HG02623 (cell line): ENCODE measurements around the gene CGNL1.

Experiments used
- ATAC-seq: cut with Tn5 transposase; IDR thresholded peaks from one replicate; pipeline ENCODE4 v1.9.1; 2021; ENCODE audit warnings: moderate library complexity; ENCODE audit not compliant: unreplicated experiment

Gene CGNL1

DNA sequence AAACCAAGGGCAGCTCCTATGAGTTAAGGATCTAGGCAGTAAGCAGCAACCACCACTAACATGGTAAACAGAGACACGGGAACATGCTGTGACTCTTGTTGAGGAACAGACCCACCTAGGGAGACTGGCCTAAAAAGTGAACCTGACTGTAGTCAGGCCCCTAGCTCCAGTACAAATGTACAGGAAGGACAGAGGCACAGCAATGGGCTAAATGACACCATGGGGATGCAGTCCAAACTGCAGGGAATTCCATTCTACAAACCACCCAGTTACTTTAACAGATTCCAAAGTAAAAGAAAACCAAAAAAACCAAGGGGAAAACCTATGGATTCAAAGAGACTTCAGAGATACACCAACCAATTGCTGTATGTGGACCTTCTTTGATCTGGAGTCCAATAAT, 28.2 kb upstream of the CGNL1 start:
- ATAC-seq, result no peak

DNA sequence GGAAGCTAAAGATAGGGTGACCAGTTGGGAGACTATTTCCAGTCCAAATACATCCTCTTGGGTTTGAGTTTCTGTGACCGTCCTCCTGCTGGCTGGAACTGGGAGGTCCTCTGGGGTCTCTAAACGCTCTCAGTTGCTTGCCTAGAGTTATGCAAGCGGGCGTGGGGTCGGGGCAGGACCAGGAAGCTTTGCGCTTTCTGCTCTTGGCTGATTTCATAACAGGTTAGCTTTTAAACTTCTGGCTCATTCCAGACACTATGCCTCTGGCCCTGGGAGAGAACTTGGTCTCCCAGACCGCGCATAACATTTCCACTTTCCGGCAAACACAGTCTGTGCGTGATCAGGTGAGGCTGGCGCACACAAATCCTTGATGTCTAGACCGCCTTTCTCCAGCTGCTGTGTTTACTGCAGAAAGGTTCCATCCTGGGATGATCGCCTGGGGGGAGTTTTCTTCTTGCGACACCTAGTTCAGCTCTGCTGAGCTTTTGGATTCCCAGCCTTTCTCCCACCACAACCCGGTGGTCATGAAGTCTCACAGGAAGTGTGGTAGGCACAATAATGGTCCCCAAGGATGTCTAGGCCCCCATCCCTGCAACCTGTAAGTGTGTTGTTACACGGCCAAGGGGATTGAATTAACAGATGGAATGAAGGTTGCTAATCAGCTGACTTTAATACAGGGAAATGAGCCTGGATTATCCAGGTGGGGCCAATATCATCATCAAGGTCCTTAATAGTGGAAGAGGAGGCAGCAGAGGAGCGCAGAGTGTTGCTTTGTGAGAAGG, 23.6 kb upstream of the CGNL1 start:
- ATAC-seq, result no peak

DNA sequence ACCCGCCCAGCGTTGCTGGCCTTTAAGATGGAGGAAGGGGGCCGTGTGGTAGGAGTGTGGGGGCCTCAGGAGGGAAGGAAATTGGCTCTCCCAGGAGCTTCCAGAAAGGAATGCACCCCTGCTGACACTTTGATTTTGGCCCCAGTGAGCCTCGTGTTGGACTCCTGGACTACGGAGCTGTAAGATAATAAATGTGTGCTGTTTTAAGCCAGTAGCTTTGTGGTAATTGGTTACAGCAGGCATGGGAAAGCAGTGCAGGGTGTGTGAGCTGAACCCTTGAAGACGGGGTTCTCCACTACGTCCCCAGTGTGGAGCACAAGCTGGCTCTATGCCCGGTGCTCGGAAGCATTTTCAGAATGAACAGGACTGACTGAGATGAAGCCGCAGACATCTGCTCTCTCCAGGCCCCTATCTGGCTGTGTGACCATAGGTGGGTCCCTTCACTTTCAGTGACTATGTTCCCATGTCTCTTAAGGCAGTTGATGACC, 22.9 kb upstream of the CGNL1 start:
- no peak for ATAC-seq

DNA sequence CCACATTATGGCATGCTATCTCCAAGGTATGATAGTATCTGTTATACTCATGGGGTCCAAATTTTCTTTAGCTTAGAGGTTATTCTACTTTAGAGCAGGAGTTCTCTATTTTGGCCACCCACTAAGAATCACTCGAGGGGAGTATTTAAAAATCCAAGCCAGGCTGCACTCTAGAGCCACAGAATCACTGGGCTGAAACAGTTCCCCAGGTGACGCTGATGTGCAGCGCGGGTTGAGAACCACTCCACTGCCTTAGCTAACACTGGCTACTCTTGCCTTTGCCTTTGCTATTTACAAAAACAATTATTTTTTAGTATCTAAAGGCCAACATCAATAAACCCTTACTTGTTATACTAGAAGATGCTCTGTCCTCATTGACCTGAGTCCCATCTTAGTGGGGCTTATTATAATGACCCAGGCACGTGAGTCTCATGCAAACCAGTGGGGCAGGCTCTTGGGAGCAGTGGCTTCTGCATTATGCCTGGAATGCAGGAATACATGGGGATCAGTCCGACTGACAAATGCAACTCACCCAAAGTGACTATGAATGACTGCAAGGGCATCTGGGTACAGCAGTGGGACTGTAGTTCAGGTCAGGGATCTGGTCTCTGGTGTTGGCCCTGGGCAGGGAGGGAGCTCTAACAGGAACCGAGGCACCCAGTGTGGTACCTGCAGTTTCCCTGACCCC, 21.7 kb upstream of the CGNL1 start:
- no peak for ATAC-seq

DNA sequence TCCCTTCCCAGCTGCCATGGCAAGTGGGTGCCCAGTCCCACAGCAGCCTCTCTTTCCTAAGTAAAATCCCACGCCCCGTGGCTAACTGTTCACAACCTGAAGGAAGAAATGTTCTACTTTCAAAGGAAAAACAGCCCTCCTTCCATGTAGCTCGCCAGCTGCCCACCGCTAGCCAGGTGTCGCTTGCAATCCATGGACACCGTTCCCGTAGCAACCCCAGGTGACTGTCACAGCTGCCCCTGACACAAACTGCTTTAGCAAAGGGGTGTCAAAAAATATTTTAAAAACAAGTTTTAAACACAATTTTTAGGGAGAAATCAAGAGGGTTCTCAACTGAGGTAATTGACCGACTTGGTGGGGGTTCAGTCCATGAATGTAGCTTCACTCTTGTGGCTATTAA, 21.0 kb upstream of the CGNL1 start:
- ATAC-seq, result no peak

DNA sequence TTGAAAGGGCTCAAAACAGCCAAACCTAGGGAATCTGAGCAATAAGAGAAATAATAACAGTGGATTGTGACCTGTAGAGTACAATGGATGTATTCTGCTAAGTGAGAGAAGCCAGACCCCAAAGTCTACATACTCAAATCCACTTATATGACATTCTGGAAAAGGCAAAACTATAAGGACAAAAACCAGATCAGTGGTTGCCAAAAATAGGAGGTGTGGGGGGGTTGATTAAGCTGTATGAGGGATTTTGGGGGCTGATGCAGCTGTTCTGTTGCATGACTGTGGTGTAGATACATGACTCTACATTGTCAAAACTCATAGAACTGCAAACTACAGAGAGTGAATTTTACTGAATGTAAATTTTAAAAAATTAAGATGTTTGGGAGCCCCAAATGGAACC, 20.1 kb upstream of the CGNL1 start:
- ATAC-seq, result no peak

DNA sequence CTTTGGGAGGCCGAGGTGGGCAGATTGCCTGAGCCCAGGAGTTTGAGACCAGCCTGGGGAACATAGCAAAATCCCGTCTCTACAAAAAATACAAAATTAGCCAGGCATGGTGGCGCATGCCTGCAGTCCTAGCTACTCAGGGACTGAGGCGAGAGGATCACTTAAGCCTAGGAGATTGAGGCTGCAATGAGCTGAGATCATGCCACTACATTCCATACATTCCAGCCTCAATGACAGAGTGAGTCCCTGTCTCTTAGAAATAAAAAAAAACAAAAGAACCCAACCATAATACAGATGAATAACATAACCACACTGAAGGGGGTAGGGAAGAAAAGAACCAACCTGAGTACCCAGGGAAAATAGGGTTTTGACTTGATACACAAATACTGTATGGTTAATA, 19.7 kb upstream of the CGNL1 start:
- no peak for ATAC-seq

DNA sequence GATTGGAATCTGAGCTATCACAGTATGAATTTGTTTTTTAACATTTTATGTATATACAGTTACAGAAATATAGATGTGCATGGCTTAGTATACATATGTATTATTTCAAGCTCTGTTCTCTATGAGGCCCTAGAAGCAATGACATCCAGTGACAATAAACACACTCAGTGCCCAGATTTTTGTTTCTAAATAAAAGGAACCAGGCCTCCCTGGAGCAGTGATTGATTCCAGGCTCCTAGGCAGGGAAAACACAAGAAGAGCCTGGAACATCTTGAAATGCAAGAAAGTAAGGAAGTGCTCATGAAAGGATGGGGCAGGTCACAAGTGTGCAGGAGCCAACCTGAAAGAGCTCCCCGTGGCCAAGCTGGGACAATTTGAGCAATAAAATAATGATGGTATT, 18.5 kb upstream of the CGNL1 start:
- no peak for ATAC-seq

DNA sequence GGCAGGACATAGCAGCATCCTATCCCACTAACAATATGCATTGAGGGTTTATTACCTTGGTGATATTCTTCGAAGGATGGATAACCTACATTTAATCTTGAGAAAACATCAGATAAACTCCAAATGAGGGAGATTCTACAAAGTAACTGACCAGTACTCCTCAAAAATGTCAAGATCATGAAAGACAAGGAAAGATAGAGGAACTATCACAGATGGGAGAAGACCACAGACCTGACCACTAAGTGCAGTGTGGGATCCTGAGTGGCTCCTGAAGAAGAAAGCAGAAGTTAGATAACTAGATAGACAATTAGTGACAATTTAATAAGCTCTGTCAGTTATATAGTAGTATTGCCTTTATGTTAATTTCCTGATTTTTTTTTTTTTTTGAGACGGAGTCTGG, 17.7 kb upstream of the CGNL1 start:
- no peak for ATAC-seq

DNA sequence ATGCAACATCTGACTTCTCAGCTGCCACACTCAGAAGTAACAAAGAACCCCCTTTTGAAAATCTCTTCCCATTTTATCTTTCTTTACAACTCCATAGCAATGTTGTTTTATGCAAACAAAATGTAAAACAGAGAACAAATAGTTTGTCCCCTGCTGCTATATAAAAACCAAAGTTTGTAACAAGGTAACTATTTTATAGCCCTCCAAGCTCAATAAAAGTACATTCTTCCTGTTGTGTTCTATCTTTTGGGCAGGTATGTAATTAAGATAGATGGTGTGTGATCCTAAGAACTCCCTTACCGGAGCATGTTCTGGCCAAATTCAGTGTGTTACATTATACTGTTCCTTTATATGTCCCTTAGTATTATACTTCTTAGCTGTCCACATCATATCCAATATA, 12.6 kb upstream of the CGNL1 start:
- ATAC-seq, result no peak

DNA sequence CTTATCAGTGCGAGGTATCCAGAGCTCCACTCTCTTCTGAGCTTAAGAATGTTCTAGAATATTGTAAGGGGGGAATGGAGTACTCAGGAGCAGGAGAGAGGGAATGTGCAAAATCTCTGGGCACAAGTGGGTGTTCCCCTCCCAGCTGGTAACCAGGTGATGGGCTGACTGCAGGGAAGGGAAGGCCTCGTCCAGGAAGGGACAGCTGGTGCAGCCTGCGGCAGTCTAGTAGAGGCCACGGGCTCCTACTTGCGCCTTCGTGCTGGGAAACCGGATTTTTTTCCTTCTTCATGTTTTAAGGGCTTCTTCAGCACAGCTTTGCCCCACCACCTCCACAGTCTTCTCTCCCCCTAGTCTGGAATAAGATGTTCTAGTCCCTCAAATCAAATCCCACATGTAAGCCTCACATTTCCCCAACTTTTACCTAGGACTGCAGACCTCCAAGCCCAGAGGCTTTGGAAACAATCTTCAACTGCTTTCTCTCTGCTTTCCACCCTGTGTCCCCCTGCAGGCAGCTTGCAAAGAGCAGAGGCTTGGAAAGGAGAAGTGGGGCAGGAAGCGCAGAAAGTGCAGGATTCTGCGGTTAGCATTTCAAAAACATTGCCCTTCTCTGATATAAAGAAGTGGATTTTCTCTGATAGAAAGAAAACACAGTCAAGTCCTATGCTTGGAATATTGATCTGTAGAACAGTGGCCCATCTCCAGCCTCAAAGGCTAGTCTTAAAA, 11.9 kb upstream of the CGNL1 start:
- ATAC-seq, result no peak

DNA sequence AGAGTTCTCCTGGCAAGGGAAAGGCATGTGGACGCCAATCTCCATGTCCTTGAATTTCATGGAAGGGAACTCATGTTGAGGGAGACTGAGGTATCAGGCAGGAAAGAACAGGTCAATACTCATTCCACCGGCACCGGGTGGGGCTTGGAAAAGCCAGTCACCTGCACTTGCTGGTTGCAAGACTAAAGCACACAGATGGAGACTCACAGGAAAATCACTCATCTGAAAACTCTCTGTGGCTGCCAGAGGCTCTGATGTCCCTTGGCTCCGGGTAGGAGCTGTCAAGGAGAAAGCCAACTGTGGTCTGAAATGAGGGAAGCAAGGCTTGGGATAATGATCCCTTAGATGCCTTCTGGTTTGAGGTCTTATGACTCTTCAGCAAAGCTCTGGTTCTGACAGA, 8.7 kb upstream of the CGNL1 start:
- ATAC-seq, result no peak

DNA sequence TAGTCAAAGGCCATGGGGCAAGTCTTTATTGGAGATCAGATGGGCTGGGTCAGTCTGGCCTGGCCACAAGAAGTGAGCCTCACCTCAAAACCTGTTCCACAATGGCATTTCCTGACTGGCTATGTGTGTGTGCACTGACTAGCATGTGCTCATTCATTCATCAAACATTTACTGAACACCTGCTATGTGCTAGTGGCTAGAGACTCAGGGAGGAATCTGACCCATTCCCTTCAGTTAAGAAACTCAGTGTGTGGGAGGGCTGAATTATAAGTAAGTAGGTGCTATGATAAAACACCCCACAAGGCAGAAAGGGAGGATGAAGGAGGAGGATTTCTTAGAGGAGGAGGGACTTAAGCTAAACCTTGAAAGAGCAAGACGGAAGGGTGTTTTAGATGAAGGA, 5.4 kb upstream of the CGNL1 start:
- ATAC-seq, result no peak

DNA sequence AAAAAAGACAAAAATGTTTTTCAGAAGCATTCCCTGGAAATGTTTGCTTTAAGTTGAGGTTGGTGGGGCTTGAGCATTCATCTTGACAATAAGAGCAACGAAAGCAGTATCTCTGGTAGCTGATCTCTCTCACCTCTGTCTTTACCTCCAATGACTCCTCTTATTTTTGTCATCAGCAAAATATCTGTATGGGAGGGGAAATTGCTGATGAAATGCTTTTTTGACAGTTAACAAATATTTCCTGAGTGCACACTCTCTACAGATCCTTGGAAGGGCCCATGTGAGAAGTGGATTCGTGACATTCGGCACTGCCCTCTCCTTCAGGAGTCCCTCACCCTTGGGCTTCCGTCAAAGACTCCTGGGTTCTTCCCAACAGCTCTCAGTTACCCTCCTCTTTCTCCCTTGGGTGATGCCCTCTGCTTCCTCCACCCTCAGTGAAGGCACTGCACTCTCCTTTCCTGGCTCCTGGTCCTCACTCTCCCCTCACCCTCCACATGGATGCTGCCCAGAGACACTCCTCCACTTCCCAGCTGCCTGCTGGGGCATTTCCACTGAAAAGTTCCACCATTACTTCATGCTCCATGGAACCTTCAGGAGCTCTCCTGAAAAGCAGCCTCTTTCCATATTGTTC, 2.9 kb upstream of the CGNL1 start:
- ATAC-seq, result no peak

DNA sequence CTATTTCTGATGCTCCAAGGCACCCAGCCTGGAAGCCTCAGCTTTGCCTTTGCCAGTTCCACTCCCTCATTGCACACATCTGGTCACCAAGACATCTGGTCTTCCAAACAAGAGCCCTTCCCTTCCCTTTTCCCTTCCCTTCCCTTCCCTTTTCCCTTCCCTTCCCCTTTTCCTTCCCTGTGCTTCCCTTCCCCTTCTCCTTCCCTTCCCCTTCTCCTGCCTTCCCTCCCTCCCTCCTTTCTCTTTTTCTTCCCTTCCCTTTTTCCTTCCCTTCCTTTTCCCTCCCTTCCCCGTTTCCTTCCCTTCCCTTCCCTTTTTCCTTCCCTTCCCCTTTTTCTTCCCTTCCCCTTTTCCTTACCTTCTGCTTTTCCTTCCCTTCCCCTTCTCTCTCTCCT, 2.4 kb upstream of the CGNL1 start:
- ATAC-seq, result no peak

DNA sequence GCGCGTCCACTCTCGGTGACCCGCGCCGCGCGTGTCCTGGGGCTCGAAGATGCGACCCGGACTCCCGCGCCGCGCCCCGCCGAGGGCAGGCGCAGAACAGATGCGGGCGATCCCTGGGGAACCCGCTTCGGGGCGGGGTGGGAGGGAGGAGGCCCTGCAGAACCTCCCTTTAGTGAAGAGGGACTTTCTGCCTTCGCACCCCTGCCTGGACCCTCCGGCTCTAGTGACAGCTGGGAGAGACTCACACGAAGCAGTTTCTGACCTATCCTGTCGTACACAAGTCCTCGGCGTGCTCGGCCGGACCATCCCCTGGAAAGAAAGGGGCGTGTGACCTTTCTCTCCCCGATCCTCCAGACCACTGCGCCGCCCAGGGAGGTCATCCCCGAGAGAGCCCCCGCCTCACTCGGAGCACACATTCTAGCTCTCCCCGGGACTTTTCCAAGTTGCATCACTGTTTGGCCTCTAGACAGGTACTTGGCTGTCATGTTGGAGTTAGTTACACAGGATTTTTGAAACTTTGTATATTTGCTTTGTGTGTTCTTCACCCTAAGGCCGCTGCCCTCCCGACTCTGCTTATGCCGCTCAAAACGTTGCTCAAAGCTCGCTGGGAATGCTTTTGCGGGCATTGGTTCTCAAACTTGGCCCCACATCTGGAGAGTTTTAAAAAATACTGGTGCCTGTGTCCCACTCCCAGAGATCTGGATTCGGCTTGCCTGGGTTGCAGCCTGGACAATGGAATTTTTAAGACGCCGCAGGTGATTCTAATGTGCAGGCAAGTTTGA, 582 bp downstream of the CGNL1 start:
- ATAC-seq, result no peak

DNA sequence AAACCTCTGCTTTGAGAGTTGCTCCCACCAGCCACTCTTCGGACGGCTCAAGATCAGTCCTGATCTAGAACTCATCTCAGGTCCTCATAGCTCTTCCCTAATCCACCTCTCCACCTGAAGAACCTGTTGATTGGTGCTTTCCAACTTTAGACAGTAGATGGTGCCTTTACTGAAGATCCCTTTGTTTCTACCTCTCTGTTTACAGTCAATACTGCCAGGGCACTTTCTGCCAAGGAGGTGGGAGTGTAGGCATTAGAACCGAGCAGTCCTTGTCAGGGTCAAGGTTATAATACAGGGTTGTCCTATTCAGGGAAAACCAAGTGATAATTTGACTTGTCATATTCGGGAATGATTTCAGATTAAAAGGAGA, 1.2 kb downstream of the CGNL1 start:
- ATAC-seq, result no peak

DNA sequence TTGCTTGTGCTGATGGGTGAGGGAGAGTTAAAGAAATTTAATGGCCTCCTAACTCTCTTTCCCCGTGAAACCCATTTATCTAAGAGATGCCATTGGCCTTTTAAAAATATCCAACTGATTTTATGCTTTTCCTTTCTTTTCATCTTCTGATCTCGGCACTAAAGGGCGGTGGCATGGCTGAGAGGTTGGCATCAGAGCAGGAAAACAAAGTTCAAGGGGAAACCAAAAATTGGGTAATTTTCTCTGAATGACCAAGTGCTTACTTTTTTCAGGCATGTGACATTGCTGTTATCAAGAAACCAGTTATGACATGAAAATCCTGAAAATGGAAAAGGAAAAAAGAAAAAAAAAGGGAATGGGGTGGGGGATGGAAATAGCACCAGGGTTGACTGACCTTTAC, 3.2 kb downstream of the CGNL1 start:
- no peak for ATAC-seq

DNA sequence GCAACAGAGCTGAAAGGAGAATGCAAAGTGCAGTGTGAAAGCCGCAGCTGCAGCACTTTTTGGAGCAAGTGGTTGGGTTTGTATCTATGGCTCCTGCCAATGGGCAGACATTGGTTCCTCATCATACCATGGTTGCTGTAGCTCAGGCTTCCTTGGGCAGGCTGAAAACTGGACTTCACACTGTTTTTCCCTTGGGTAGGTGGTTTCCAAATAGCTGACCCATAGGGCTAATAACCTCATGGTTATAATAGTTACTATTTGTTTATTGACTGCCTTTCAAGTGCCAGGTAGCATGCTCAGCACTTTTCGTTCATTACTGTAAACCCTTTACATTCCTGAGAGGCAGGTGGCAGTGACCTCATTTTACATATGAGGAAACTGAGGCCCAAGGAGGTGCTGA, 4.5 kb downstream of the CGNL1 start:
- ATAC-seq, result no peak

DNA sequence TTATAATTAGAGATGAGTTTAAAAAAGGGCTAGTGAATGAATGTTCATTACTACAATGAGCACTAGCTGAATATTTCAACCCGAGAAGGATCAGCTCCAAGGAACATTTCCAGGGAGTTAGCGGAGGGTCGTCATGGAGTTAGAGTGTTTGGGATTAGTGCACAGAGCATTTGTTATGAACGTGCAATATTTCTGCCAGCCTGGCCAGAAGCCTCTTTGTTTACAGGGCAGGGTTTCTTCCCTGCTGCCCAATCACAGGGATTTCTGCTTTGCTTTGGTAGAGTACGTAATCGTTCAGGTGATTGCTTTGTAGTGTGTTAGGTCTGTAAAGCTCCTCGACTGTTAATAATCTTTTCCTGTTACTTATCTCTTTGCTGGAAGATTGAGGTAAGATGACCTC, 5.9 kb downstream of the CGNL1 start:
- no peak for ATAC-seq

DNA sequence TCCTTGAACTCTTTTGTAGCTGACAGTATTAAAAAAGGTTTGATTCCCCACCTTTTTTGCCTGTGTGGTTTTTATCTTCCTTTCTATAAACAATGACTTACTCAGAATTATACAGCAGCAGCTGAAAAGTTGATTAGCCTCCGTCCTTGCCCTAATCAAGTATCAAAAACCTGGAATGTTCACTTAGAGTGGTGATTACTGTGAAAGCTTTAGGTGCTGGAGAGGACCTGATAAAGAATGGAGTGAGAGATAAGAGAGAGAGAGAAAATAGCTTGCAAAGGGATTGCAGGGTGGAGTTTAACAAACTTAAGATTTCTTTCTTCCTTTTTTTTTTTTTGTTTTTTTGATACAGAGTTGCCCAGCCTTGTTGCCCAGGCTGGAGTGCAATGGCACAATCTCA, 6.7 kb downstream of the CGNL1 start:
- no peak for ATAC-seq
